IMR-90 (cell line): Measurements from ENCODE around the gene RABEP2. TPM values are rescaled to one million over a fixed set of nuclear protein-coding genes. Genes with fewer than 3 reads are reported as not detected.

ENCODE experiments used
- ATAC-seq: fragments of 200-7000 bp; cut with Tn5 transposase; 2 replicates; pipeline ENCODE4 v1.9.1; 2020; ENCODE audit warnings: low read depth, mild to moderate bottlenecking, moderate library complexity
- BruUV-seq: library from RNA; stranded (reverse); fragments of 400-500 nt; replicated peaks from 2 replicates; lab custom pipeline; 2021; lab: Mats Ljungman, UMichigan
- CTCF ChIA-PET: fragments of 300-600 bp; formaldehyde crosslinking; extraction: SDS; loops from one replicate; lab custom pipeline; 2021; ENCODE audit warnings: antibody characterized with exemption; lab: Yijun Ruan, JAX
- POLR2A ChIA-PET: fragments of 300-600 bp; sonication (Branson Sonifier 250); formaldehyde crosslinking; loops from one replicate; lab custom pipeline; 2022; ENCODE audit warnings: antibody characterized with exemption; ENCODE audit not compliant: unreplicated experiment; lab: Charles Lee
- DNase-seq: peaks from one replicate; pipeline ENCODE4 v3.0.0; 2013
- H2AFZ ChIP-seq: replicated peaks from 2 replicates; pipeline ENCODE3; 2013; ENCODE audit warnings: low read length, mild to moderate bottlenecking; ENCODE audit not compliant: poor library complexity
- H2AK5ac ChIP-seq: 2 replicates; pipeline ENCODE4 v1.6.1; 2013; ENCODE audit warnings: low read depth, low read length, inconsistent platforms
- H2AK9ac ChIP-seq: replicated peaks from 2 replicates; pipeline ENCODE3; 2013; ENCODE audit warnings: mild to moderate bottlenecking, low read depth, low read length, moderate library complexity; ENCODE audit not compliant: poor library complexity
- H2BK120ac ChIP-seq: 2 replicates; pipeline ENCODE4 v1.6.1; 2013; ENCODE audit warnings: low read depth, low read length, inconsistent platforms
- H2BK15ac ChIP-seq: 3 replicates; pipeline ENCODE4 v1.6.1; 2013; ENCODE audit warnings: low read depth, low read length, inconsistent platforms
- H2BK20ac ChIP-seq: 2 replicates; pipeline ENCODE4 v1.6.1; 2013; ENCODE audit warnings: low read depth, mild to moderate bottlenecking, inconsistent platforms, low read length, moderate library complexity
- H2BK5ac ChIP-seq: 2 replicates; pipeline ENCODE4 v1.6.1; 2013; ENCODE audit warnings: mild to moderate bottlenecking, low read depth, low read length, inconsistent platforms; ENCODE audit not compliant: poor library complexity, severe bottlenecking
- H3K14ac ChIP-seq: replicated peaks from 2 replicates; pipeline ENCODE4 v1.6.1; 2013; ENCODE audit warnings: low read depth, low read length, inconsistent platforms
- H3K18ac ChIP-seq: 2 replicates; pipeline ENCODE4 v1.6.1; 2013; ENCODE audit warnings: low read depth, low read length, control low read depth
- H3K23ac ChIP-seq: 2 replicates; pipeline ENCODE4 v1.6.1; 2013; ENCODE audit warnings: low read depth, low read length, inconsistent platforms
- H3K27ac ChIP-seq: 2 replicates; pipeline ENCODE4 v1.5.1; 2013; ENCODE audit warnings: mild to moderate bottlenecking, control low read depth, low read length; ENCODE audit not compliant: insufficient read depth
- H3K27me3 ChIP-seq: 2 replicates; pipeline ENCODE4 v1.6.1; 2013; ENCODE audit warnings: low read length; ENCODE audit not compliant: control insufficient read depth, insufficient read depth
- H3K36me3 ChIP-seq: 2 replicates; pipeline ENCODE4 v1.6.1; 2013; ENCODE audit warnings: low read length, mixed read lengths; ENCODE audit not compliant: control insufficient read depth, insufficient read depth
- H3K4ac ChIP-seq: 2 replicates; pipeline ENCODE4 v1.6.1; 2013; ENCODE audit warnings: low read depth, low read length, inconsistent platforms
- H3K4me1 ChIP-seq: 2 replicates; pipeline ENCODE4 v1.6.1; 2013; ENCODE audit warnings: low read length, mixed read lengths; ENCODE audit not compliant: control insufficient read depth, insufficient read depth
- H3K4me2 ChIP-seq: 2 replicates; pipeline ENCODE4 v1.6.1; 2013; ENCODE audit warnings: low read depth, mild to moderate bottlenecking, control low read depth, low read length, moderate library complexity
- H3K4me3 ChIP-seq: 2 replicates; pipeline ENCODE4 v1.5.1; 2013; ENCODE audit warnings: low read depth, mild to moderate bottlenecking, control low read depth, low read length, moderate library complexity; ENCODE audit not compliant: insufficient read depth
- H3K56ac ChIP-seq: 2 replicates; pipeline ENCODE4 v1.6.1; 2013; ENCODE audit warnings: low read length, inconsistent platforms; ENCODE audit not compliant: insufficient read depth; ENCODE audit errors: extremely low read depth
- H3K79me1 ChIP-seq, 2 experiments: 2 replicates each; pipeline ENCODE4 v1.6.1; 2013; ENCODE audit warnings: low read length in 2 of 2, inconsistent platforms in 1 of 2, low read depth in 1 of 2
- H3K9ac ChIP-seq: 2 replicates; pipeline ENCODE4 v1.6.1; 2013; ENCODE audit warnings: low read depth, low read length, control low read depth
- H3K9me1 ChIP-seq: 2 replicates; pipeline ENCODE4 v1.6.1; 2013; ENCODE audit warnings: low read length, inconsistent platforms; ENCODE audit not compliant: insufficient read depth
- H3K9me3 ChIP-seq: 2 replicates; pipeline ENCODE4 v1.6.1; 2013; ENCODE audit warnings: low read length; ENCODE audit not compliant: control insufficient read depth, insufficient read depth
- H4K20me1 ChIP-seq: 2 replicates; pipeline ENCODE4 v1.6.1; 2013; ENCODE audit warnings: low read length, inconsistent platforms; ENCODE audit not compliant: insufficient read depth
- H4K5ac ChIP-seq: 2 replicates; pipeline ENCODE4 v1.6.1; 2013; ENCODE audit warnings: mild to moderate bottlenecking, low read depth, low read length, control low read depth
- H4K8ac ChIP-seq, 2 experiments: 2 replicates each; pipeline ENCODE4 v1.6.1; 2013; ENCODE audit warnings: low read depth in 2 of 2, low read length in 2 of 2, control low read depth in 1 of 2, inconsistent platforms in 1 of 2
- H4K91ac ChIP-seq: 2 replicates; pipeline ENCODE4 v1.6.1; 2013; ENCODE audit warnings: low read depth, low read length, inconsistent platforms; ENCODE audit not compliant: insufficient read depth
- BHLHE40 ChIP-seq: fragments of 150-350 bp; IDR thresholded peaks from 2 replicates; pipeline ENCODE4 v1.6.1; 2016; ENCODE audit warnings: mild to moderate bottlenecking, low read depth, low read length
- CEBPB ChIP-seq: IDR thresholded peaks from 2 replicates; pipeline ENCODE4 v1.6.1; 2012; ENCODE audit warnings: low read depth, low read length, improper control_type of control experiment
- CHD1 ChIP-seq: IDR thresholded peaks from 2 replicates; pipeline ENCODE4 v1.6.1; 2012; ENCODE audit warnings: low read depth, low read length, improper control_type of control experiment
- CTCF ChIP-seq: conservative IDR thresholded peaks from 2 replicates; pipeline ENCODE4 v1.5.1; 2012; ENCODE audit warnings: mild to moderate bottlenecking, low read depth, low read length, improper control_type of control experiment
- ELK1 ChIP-seq: fragments of 150-350 bp; IDR thresholded peaks from 2 replicates; pipeline ENCODE4 v1.6.1; 2016; ENCODE audit warnings: low read depth, mild to moderate bottlenecking, low read length, moderate library complexity, borderline replicate concordance
- FOS ChIP-seq: fragments of 150-350 bp; IDR thresholded peaks from 2 replicates; pipeline ENCODE4 v1.6.1; 2016; ENCODE audit warnings: low read depth, low read length
- MAFK ChIP-seq: IDR thresholded peaks from 2 replicates; pipeline ENCODE4 v1.6.1; 2012; ENCODE audit warnings: low read depth, low read length, improper control_type of control experiment
- MAZ ChIP-seq: IDR thresholded peaks from 2 replicates; pipeline ENCODE4 v1.6.1; 2012; ENCODE audit warnings: low read depth, mild to moderate bottlenecking, low read length, improper control_type of control experiment, moderate library complexity, borderline replicate concordance
- MXI1 ChIP-seq: IDR thresholded peaks from 2 replicates; pipeline ENCODE4 v1.6.1; 2012; ENCODE audit warnings: low read depth, mild to moderate bottlenecking, low read length, moderate library complexity, borderline replicate concordance
- NFE2L2 ChIP-seq: fragments of 150-350 bp; IDR thresholded peaks from 2 replicates; pipeline ENCODE4 v1.6.1; 2016; ENCODE audit warnings: low read depth, mild to moderate bottlenecking, low read length
- POLR2A ChIP-seq: IDR thresholded peaks from 2 replicates; pipeline ENCODE4 v1.6.1; 2012; ENCODE audit warnings: mild to moderate bottlenecking, low read depth, low read length
- RAD21 ChIP-seq: IDR thresholded peaks from 2 replicates; pipeline ENCODE4 v1.6.1; 2012; ENCODE audit warnings: low read length, improper control_type of control experiment
- RCOR1 ChIP-seq: IDR thresholded peaks from 2 replicates; pipeline ENCODE4 v1.6.1; 2012; ENCODE audit warnings: mild to moderate bottlenecking, low read length, improper control_type of control experiment; ENCODE audit not compliant: insufficient replicate concordance
- RFX5 ChIP-seq: IDR thresholded peaks from 2 replicates; pipeline ENCODE4 v1.8.0; 2012; ENCODE audit warnings: low read depth, mild to moderate bottlenecking, low read length, moderate library complexity
- SMC3 ChIP-seq: fragments of 150-350 bp; IDR thresholded peaks from 2 replicates; pipeline ENCODE4 v1.6.1; 2016; ENCODE audit warnings: low read depth, mild to moderate bottlenecking, antibody characterized with exemption, low read length, moderate library complexity
- USF2 ChIP-seq: fragments of 150-350 bp; IDR thresholded peaks from 2 replicates; pipeline ENCODE4 v1.6.1; 2017; ENCODE audit warnings: mild to moderate bottlenecking, antibody characterized with exemption, low read length, low read depth
- WGBS, 2 experiments: methylation state at CpG; one replicate each; pipeline versions ENCODE4 v1.1.5 to v1.1.7; 2013; ENCODE audit warnings: missing lambda C conversion rate in 2 of 2; ENCODE audit not compliant: insufficient read length in 1 of 2; ENCODE audit errors: extremely low coverage in 2 of 2; 5-methylcytosine and 5-hydroxymethylcytosine counted together
- dilution Hi-C: fragments of 300-500 bp; cut with HindIII; formaldehyde crosslinking; loops from one replicate; pipeline ENCODE4 v1.14.3; 2018; ENCODE audit warnings: low sequenced_read_pairs; ENCODE audit not compliant: unreplicated experiment
- in situ Hi-C: fragments of 300-500 bp; cut with MboI; formaldehyde crosslinking; loops from 3 replicates; pipeline ENCODE4 v1.14.3; 2019; ENCODE audit warnings: low sequenced_read_pairs, inconsistent platforms, mixed read lengths
- intact Hi-C: fragments of 100-400 bp; cut with micrococcal nuclease; formaldehyde crosslinking; loops from 2 replicates; pipeline ENCODE4 v1.10.0; 2022
- polyA plus RNA-seq, 3 experiments: library from polyadenylated mRNA; depleted of rRNA; stranded (reverse); fragments of >200 nt; gene quantifications; 2 replicates each; pipeline ENCODE4 v1.2.3, GENCODE V29; 2012; ENCODE audit warnings: low replicate concordance in 1 of 3
- total RNA-seq: library from RNA; depleted of rRNA; stranded (reverse); fragments of >200 nt; gene quantifications from 2 replicates; pipeline ENCODE4 v1.2.3, GENCODE V29; 2012

RABEP2 gene
- total and polyA plus RNA-seq, 2 of the 4 experiments (the other 2 are of a cell fraction) = 12.2 to 20.0 TPM

DNA sequence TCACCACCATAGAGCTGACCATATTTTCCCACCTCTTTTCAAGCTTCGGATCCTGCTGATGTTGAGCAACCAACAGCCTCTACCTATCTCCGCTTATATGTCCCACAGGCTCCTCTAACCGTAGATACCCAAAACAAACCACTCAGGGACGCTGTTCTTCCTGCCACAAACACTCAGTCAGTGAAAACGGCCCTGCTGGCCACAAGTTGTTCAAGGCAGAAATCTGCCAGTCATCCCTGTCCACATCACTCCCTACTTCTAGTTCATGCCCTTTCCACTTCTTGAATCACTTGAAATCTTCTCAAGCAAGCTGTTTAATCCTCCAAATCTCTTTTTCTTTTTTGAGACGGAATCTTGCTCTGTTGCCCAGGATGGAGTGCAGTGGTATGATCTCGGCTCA is 7.9 kb downstream of the RABEP2 start:
- ATAC-seq (no peak), DNase-seq (no peak)
- no peak overlapping the region for H4K5ac ChIP-seq
- no peaks in the 10 kb centered on the region for H4K20me1 ChIP-seq
- no TSS peak for BruUV-seq
- no peak overlapping the region for H3K14ac ChIP-seq
- no peak overlapping the region for H2AFZ ChIP-seq
- POLR2A ChIA-PET = no interaction called here
- in situ Hi-C loops (no loop called here), dilution Hi-C loops (no loop called here), intact Hi-C loops (loop anchor here (5.0 kb wide), 1 partner anchor 35 kb away; no protein-coding TSS in a partner anchor)
- no peaks in the 10 kb centered on the region; the same call in 1 of the 2 replicates for H3K9me1 ChIP-seq
- no peaks in the 10 kb centered on the region for H3K9me3 ChIP-seq
- H2BK5ac ChIP-seq = no peak overlapping the region
- H3K27me3 ChIP-seq = no peaks in the 10 kb centered on the region
- no peak overlapping the region for H3K4ac ChIP-seq
- no peak overlapping the region for H4K91ac ChIP-seq
- H3K23ac ChIP-seq = no peak overlapping the region
- H3K18ac ChIP-seq = no peak overlapping the region
- CTCF ChIA-PET = interaction anchor here (0.7 kb wide), 1 partner anchor 1959 kb away, joined by 4 read pairs; no protein-coding TSS in a partner anchor
- no peak overlapping the region for H3K56ac ChIP-seq
- H2AK9ac ChIP-seq = no peak overlapping the region
- no peaks in the 10 kb centered on the region for H3K4me1 ChIP-seq
- no peak overlapping the region for H3K4me3 ChIP-seq
- H3K4me2 ChIP-seq = no peak overlapping the region
- TF ChIP-seq CHD1 = no peak
- no peak for TF ChIP-seq RCOR1
- no peak for TF ChIP-seq SMC3
- TF ChIP-seq CTCF = no peak
- TF ChIP-seq ELK1 = no peak
- TF ChIP-seq NFE2L2 = no peak
- no peak for TF ChIP-seq USF2
- no peak for TF ChIP-seq CEBPB
- TF ChIP-seq BHLHE40 = no peak
- no peak for TF ChIP-seq MAZ
- TF ChIP-seq RFX5 = no peak
- no peak for TF ChIP-seq POLR2A
- no peak for TF ChIP-seq RAD21
- TF ChIP-seq MAFK = no peak
- TF ChIP-seq FOS = no peak
- TF ChIP-seq MXI1 = no peak
- H2AK5ac ChIP-seq = no peak overlapping the region
- no peak overlapping the region for H3K9ac ChIP-seq
- no peak overlapping the region for H2BK20ac ChIP-seq
- H3K36me3 ChIP-seq = peaks cover 34% of the 10 kb centered on the region
- H2BK120ac ChIP-seq = no peak overlapping the region
- H3K27ac ChIP-seq = no peak overlapping the region
- H4K8ac ChIP-seq = no peak overlapping the region
- H2BK15ac ChIP-seq = no peak overlapping the region
- 87% methylated on average over 3 of the region's 7 CpGs; no CpG with 5 or more reads in 1 of the 2 experiments for WGBS, 2 experiments
- H3K79me1 ChIP-seq = peaks cover 0 to 6% of the 10 kb centered on the region in 2 experiments; a peak in 1 of 4 replicates
